Activated CD4-positive, CD25-positive, alpha-beta regulatory T cell treated with anti-CD3 and anti-CD28 coated beads, Interleukin-2, amount 50 U/mL, for 24 hours (primary cell): ENCODE data around the gene PAPPA.

ENCODE experiments used
- ATAC-seq, 2 donors: fragments of 150-1000 bp; cut with Tn5 transposase; one replicate each; pipeline ENCODE4 v1.10.0; 2021; ENCODE audit warnings: mild to moderate bottlenecking in 1 of 2, moderate library complexity in 1 of 2

PAPPA gene

GRCh38 chr9:116152941-116153764, 438 bp upstream of the PAPPA start:
- ATAC-seq = no peak

- no peak for ATAC-seq
Measured at GRCh38 chr9:116154334-116154975, 864 bp downstream of the PAPPA start.

DNA sequence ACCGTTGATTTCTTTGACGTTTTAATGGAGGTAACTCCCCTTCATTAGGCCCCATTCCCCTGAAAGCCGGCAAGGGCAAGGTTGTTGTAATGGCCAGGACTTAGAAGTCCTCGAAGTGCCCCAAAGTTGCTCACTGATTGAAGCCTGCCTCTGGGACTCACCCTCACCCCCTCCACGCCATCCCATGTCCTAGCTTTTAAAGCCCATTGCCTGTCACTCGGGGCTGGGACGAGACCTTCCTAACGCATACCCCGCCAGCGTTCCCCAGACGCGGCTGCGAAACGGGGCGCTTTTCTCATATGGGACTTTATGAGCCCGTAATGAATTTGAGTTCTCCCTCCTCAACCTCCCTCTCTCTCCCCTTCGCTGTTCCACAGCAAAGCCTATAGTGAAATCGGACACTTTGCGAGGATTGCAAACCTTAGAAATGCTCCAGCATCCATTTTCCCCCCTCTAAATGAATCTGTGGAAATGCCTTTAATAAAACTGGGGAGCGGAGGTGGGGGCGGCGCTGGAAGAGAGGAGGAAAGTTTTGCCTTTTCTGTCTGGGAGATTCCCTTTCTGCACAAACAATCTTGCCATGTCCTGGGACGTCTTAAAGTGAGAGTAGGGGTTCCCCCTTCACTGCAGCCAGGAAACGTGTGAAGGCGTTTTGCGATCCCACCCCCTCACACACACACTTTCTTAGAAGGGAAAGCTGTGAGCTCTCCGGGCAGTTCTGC, 1.5 kb downstream of the PAPPA start:
- no peak for ATAC-seq

DNA sequence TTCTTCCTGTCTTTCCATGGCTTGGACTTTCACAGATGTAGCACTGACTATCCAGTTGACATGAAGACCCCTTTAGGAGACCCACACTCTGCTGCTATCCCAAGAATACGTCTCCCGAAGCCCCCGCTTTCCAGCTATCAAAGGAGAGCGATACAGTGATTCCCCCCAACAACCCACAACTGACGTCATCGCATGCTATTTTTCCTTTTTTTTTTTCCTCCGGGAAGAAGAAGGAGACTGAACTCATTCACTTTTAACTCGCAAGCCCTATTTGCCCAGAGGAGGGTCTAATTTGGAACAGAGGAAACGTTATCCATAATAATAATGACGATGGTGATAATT, 2.1 kb downstream of the PAPPA start:
- no peak for ATAC-seq

- no peak for ATAC-seq
Measured at GRCh38 chr9:116156621-116157314, 3.2 kb downstream of the PAPPA start.

DNA sequence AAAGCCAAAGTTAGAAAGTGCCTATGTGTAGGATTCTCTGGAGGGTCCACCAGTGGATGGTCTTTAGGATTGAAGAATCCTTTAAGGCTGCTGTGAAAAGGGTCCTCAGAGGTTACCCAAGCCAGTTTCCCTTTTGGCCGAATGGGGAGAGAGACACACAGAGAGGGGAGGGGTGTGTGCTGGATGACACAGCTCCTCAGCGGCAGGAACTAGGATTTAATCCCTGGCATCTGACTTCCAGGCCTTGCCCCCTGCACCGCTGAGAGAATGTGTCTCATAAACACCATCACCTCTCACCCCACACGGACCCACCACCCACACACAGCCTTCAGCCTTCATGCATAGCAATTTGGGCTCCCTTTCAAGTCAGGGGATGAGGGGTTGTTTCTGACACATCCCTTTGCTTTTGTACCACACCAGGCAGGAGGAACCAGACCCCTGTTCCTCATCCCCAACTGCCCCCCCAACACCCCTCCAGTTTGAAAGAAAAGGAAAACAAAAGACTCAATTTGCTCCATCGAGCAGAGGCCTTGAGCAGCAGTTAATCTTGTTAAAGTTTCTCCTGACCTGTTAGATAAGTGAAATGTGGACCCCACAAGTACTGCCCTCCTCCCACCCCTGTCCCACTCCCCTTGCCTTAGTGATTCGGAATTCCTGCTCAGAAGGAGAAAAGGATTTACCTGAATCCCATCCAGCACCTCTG, 4.0 kb downstream of the PAPPA start:
- no peak for ATAC-seq

GRCh38 chr9:116160676-116161571, 7.3 kb downstream of the PAPPA start:
- ATAC-seq = no peak

GRCh38 chr9:116162241-116162781, 8.7 kb downstream of the PAPPA start:
- no peak for ATAC-seq

DNA sequence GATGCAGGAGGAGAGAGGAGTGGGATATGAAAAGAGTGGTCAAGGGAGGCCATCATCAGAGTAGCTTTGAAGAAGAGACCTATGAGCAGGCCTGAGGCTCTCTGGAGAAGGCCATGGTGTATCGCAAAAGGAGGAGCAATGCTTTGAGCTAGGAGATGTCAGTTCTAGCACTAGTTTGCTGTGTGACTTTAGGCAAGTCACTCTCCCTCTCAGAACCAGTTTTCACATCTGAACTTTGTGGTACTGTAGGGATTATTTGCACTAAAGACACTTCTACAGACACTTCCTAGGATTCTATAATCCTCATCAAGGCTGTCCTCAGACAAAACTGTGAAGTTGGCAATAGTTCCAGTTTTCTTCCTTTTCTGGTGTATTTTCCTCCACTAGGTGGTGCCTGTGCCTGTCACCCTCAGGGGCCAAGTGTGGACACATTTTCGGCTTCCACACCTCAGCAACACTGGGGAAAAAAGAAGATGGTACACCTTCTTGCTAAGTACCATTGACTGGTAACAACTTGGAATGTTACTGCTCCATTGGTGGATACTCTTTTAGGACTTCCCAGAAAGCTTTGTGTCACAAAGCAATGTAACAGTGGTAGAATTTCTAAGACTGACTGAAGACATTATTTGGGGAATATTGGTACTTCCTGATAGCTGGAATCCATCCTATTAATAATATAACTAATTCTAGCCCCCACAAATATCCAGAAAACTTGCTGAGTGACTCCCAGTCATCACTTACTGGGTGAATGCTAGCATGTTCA, 9.9 kb downstream of the PAPPA start:
- ATAC-seq = no peak

- ATAC-seq = no peak
Measured at GRCh38 chr9:116165912-116166311, 12.3 kb downstream of the PAPPA start.

- ATAC-seq = no peak
Measured at GRCh38 chr9:116166713-116167112, 13.1 kb downstream of the PAPPA start.

DNA sequence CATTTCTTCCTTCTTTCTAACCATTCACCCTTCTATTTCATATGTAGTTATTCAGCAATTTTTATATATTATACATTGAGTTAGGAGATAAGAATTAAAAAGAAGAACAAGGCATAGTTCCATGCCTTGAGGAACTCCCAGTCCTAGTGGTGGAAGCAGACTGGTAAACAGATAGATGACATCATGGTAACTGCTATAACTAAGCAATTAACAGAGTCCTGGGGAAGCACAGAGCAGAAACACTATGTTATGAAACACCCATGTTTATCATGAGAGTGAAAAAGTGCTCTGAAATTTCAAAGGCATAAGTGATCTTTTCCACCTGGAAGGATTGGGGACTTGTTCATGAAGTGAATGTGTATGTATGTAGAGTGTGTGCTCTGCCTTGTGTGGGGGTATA, 14.6 kb downstream of the PAPPA start:
- ATAC-seq = no peak

GRCh38 chr9:116172216-116172615, 18.6 kb downstream of the PAPPA start:
- ATAC-seq = no peak

- no peak for ATAC-seq
Measured at GRCh38 chr9:116174347-116174746, 20.8 kb downstream of the PAPPA start.

DNA sequence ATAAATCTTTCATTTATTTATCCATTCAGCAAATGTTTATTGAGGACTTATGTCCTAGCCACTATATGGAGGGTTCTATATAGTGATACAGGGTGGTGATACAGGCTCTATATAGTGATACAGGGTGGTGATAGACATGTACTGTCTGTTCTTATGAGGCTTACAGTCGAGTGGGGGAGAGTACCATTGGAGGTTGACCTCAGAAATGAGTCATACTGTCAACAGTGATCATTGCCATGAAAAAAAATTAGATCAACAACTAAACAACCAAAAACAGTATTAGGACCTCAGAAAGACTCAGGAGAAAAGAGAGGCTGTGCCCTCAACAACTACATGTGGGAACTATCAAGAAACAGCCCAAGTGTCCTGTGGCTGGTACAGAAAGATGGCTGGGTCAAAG, 22.0 kb downstream of the PAPPA start:
- ATAC-seq = no peak

GRCh38 chr9:116178481-116179211, 25.1 kb downstream of the PAPPA start:
- ATAC-seq = no peak

DNA sequence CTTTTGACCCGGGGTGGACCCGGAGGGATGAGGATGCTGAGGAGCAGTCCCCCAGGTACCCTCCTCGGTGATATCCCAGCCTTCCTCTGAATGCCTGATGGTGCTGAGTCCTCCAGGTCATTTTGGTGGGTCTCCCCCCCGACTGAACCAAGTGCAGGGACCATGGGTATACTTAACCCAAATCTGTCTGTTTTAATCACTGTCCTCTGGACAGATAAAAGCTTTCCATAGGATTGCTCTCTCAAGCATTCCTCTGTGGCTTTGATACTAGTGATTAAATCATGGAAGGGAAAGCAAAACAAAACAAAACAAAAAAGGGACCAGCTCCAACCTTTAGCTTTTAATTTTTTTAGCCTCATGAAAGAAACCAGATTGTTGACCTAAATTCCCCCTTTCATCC, 26.0 kb downstream of the PAPPA start:
- ATAC-seq = no peak

- no peak for ATAC-seq
Measured at GRCh38 chr9:116181853-116182610, 28.4 kb downstream of the PAPPA start.

DNA sequence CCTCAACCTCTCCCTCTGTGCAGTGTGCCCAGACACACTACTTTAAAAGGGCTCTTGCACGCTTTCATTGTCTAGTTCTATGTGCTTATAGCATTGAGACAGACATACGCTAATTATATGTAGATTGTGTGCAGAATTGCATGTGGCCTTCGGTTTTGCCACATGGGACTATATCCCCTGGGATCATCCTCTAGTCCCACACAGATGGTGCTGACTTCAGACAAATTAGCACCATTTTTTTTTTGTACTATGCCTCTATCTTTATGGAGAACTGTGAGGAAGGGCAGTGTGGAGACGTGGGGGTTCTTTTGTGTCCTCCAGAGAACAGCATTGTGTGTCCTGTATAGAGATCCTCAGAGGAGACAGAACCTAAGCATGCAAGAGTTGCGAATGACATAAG, 29.3 kb downstream of the PAPPA start:
- no peak for ATAC-seq
